ENCODE data around the gene PSMC3IP.

PSMC3IP gene

DNA sequence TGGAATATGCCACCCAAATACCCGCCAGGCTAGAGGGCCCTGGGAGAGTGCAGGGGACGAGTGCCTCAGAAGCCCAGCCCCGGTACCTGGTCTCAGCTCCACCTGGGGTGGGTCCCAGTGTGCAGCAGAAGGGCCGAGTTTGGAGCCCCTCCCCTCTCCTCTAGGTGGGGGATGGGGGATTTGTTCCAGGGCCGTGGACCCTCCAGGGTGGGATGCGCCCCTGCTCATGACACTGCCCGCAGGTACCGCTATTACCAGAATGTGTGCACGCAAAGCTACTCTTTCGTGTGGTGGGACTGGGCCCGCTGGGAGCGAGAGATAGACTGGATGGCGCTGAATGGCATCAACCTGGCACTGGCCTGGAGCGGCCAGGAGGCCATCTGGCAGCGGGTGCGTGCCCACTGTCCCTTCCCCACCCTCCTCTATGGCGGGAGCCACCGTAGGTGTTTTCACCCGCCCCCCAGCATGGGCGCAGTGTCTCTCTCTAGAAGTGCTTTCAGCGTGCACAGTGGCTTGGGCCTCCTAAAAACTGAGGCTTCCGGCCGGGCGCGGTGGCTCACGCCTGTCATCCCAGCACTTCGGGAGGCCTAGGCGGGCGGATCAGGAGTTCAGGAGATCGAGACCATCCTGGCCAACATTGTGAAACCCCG, 40.2 kb downstream of the PSMC3IP start:
- H3K4me3 ChIP-seq (ENCODE audit: low read depth, low read length) = peak overlapping the region; percentile 44
- TF ChIP-seq ZNF837 (tag by site-specific recombination; IDR thresholded peaks at IDR 0.05) (0 out of 2 replicates have a peak, but pooled peaks have one; percentile 41), ZNF394 (tag by site-specific recombination; IDR thresholded peaks at IDR 0.05; ENCODE audit: borderline replicate concordance) (0 out of 2 replicates have a peak, but pooled peaks have one; percentile 8), ZNF701 (tag by site-specific recombination; IDR thresholded peaks at IDR 0.05) (no peak)
- peaks cover 10% of the 10 kb centered on the region for H3K4me1 ChIP-seq (ENCODE audit: control insufficient read depth, insufficient read depth, low read length)
- H3K36me3 ChIP-seq (ENCODE audit: control insufficient read depth in 2 of 2, insufficient read depth in 1 of 2, low read length in 2 of 2) = peaks cover 13 to 35% of the 10 kb centered on the region in 2 experiments; a peak in 2 of 3 replicates
- ChIA-PET POLR2A (interaction anchor here (1.1 to 2.7 kb wide), 10 partner anchors 10 to 236 kb away, joined by 3 to 20 read pairs (median 6); partner anchors contain the start of genes CAVIN1, PSMC3IP, RETREG3 and TUBG1), CTCF (interaction anchor here (0.6 to 4.1 kb wide), 6 partner anchors 10 to 131 kb away, joined by 3 to 19 read pairs (median 6); partner anchors contain the start of gene PSMC3IP)
- H3K27ac ChIP-seq (ENCODE audit: extremely low read depth, low read depth, low read length) = peak overlapping the region; percentile 98
- H3K9me3 ChIP-seq (ENCODE audit: control insufficient read depth, insufficient read depth, low read depth, low read length) = no peaks in the 10 kb centered on the region

GRCh38 chr17:42536372-42537155, 41.0 kb downstream of the PSMC3IP start:
- POLR2A ChIA-PET = interaction anchor here (0.9 to 2.7 kb wide), 15 partner anchors 8 to 519 kb away, joined by 3 to 23 read pairs (median 5); partner anchors contain the start of genes CAVIN1, DNAJC7, PLEKHH3 and PSMC3IP
- H3K4me1 ChIP-seq (ENCODE audit: control insufficient read depth, insufficient read depth, low read length) = peaks cover 10% of the 10 kb centered on the region
- peak overlapping the region; percentile 44 for H3K4me3 ChIP-seq (ENCODE audit: low read depth, low read length)
- CTCF ChIA-PET = interaction anchor here (0.7 to 4.1 kb wide), 7 partner anchors 9 to 417 kb away, joined by 3 to 19 read pairs (median 5); partner anchors contain the start of gene PSMC3IP
- peak overlapping the region; percentile 98 for H3K27ac ChIP-seq (ENCODE audit: extremely low read depth, low read depth, low read length)
- H3K36me3 ChIP-seq (ENCODE audit: control insufficient read depth in 2 of 2, insufficient read depth in 1 of 2, low read length in 2 of 2) = peaks cover 12 to 30% of the 10 kb centered on the region in 2 experiments; a peak in 2 of 3 replicates
- no peaks in the 10 kb centered on the region for H3K9me3 ChIP-seq (ENCODE audit: control insufficient read depth, insufficient read depth, low read depth, low read length)
- no peak for TF ChIP-seq ZNF133 (tag by site-specific recombination; IDR thresholded peaks at IDR 0.05)
- no peak for TF ChIP-seq ZNF302 (tag by site-specific recombination; IDR thresholded peaks at IDR 0.05; ENCODE audit: low read depth)
- TF ChIP-seq, protein P1, sequence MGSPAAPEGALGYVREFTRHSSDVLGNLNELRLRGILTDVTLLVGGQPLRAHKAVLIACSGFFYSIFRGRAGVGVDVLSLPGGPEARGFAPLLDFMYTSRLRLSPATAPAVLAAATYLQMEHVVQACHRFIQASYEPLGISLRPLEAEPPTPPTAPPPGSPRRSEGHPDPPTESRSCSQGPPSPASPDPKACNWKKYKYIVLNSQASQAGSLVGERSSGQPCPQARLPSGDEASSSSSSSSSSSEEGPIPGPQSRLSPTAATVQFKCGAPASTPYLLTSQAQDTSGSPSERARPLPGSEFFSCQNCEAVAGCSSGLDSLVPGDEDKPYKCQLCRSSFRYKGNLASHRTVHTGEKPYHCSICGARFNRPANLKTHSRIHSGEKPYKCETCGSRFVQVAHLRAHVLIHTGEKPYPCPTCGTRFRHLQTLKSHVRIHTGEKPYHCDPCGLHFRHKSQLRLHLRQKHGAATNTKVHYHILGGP (tag by site-specific recombination; IDR thresholded peaks at IDR 0.05) = no peak
- TF ChIP-seq, protein P2, sequence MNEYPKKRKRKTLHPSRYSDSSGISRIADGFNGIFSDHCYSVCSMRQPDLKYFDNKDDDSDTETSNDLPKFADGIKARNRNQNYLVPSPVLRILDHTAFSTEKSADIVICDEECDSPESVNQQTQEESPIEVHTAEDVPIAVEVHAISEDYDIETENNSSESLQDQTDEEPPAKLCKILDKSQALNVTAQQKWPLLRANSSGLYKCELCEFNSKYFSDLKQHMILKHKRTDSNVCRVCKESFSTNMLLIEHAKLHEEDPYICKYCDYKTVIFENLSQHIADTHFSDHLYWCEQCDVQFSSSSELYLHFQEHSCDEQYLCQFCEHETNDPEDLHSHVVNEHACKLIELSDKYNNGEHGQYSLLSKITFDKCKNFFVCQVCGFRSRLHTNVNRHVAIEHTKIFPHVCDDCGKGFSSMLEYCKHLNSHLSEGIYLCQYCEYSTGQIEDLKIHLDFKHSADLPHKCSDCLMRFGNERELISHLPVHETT (tag by site-specific recombination; IDR thresholded peaks at IDR 0.05) = no peak
- no peak for TF ChIP-seq ZNF404 (tag by site-specific recombination; IDR thresholded peaks at IDR 0.05)
- no peak for TF ChIP-seq ZFP69B (tag by site-specific recombination; IDR thresholded peaks at IDR 0.05)
- TF ChIP-seq, protein P3, sequence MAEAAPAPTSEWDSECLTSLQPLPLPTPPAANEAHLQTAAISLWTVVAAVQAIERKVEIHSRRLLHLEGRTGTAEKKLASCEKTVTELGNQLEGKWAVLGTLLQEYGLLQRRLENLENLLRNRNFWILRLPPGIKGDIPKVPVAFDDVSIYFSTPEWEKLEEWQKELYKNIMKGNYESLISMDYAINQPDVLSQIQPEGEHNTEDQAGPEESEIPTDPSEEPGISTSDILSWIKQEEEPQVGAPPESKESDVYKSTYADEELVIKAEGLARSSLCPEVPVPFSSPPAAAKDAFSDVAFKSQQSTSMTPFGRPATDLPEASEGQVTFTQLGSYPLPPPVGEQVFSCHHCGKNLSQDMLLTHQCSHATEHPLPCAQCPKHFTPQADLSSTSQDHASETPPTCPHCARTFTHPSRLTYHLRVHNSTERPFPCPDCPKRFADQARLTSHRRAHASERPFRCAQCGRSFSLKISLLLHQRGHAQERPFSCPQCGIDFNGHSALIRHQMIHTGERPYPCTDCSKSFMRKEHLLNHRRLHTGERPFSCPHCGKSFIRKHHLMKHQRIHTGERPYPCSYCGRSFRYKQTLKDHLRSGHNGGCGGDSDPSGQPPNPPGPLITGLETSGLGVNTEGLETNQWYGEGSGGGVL (tag by site-specific recombination; IDR thresholded peaks at IDR 0.05) = peak; percentile 88
- TF ChIP-seq, protein P4, sequence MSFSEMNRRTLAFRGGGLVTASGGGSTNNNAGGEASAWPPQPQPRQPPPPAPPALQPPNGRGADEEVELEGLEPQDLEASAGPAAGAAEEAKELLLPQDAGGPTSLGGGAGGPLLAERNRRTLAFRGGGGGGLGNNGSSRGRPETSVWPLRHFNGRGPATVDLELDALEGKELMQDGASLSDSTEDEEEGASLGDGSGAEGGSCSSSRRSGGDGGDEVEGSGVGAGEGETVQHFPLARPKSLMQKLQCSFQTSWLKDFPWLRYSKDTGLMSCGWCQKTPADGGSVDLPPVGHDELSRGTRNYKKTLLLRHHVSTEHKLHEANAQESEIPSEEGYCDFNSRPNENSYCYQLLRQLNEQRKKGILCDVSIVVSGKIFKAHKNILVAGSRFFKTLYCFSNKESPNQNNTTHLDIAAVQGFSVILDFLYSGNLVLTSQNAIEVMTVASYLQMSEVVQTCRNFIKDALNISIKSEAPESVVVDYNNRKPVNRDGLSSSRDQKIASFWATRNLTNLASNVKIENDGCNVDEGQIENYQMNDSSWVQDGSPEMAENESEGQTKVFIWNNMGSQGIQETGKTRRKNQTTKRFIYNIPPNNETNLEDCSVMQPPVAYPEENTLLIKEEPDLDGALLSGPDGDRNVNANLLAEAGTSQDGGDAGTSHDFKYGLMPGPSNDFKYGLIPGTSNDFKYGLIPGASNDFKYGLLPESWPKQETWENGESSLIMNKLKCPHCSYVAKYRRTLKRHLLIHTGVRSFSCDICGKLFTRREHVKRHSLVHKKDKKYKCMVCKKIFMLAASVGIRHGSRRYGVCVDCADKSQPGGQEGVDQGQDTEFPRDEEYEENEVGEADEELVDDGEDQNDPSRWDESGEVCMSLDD (tag by site-specific recombination; IDR thresholded peaks at IDR 0.05) = peak; percentile 72
- peak; percentile 69; the same call in 1 of the 2 replicates for TF ChIP-seq SP7 (tag by site-specific recombination; IDR thresholded peaks at IDR 0.05)
- peak; percentile 91 for TF ChIP-seq ZNF2 (tag by site-specific recombination; IDR thresholded peaks at IDR 0.05)
- no peak for TF ChIP-seq ZNF830 (tag by site-specific recombination; IDR thresholded peaks at IDR 0.05; ENCODE audit: low read depth)
- TF ChIP-seq KLF9 (tag by site-specific recombination; IDR thresholded peaks at IDR 0.05; ENCODE audit: low read depth) = peak; percentile 86
- TF ChIP-seq ZNF324 (tag by site-specific recombination; IDR thresholded peaks at IDR 0.05) = peak; percentile 76; the same call in 1 of the 2 replicates
- TF ChIP-seq ZNF837 (tag by site-specific recombination; IDR thresholded peaks at IDR 0.05) = no peak
- TF ChIP-seq GLI2 (tag by site-specific recombination; IDR thresholded peaks at IDR 0.05; ENCODE audit: borderline replicate concordance, low read depth) = no peak
- peak; percentile 53; the same call in 1 of the 2 replicates for TF ChIP-seq TRIM28 (IDR thresholded peaks at IDR 0.05; ENCODE audit: borderline replicate concordance, low read length)
- no peak for TF ChIP-seq MZF1 (tag by site-specific recombination; IDR thresholded peaks at IDR 0.05; ENCODE audit: borderline replicate concordance)
- TF ChIP-seq ZFP41 (tag by site-specific recombination; IDR thresholded peaks at IDR 0.05; ENCODE audit: borderline replicate concordance) = no peak
- TF ChIP-seq ZBTB49 (tag by site-specific recombination; IDR thresholded peaks at IDR 0.05; ENCODE audit: low read depth) = no peak
- no peak for TF ChIP-seq ZNF19 (tag by site-specific recombination; IDR thresholded peaks at IDR 0.05; ENCODE audit: low read depth)
